Suppressor macrophage treated with lipopolysaccharide for 1 hour (primary cell): ENCODE measurements around the gene TRIM7.
"Not testable (repeated sequence)": the region's sequence is repeated elsewhere in the genome, so short reads cannot be mapped to it uniquely, and the experiment has no call there.

Source experiments
- DNase-seq, 3 donors: peaks; one replicate each; pipeline ENCODE4 v3.0.0-alpha.2; 2020 to 2022

Gene TRIM7

DNA sequence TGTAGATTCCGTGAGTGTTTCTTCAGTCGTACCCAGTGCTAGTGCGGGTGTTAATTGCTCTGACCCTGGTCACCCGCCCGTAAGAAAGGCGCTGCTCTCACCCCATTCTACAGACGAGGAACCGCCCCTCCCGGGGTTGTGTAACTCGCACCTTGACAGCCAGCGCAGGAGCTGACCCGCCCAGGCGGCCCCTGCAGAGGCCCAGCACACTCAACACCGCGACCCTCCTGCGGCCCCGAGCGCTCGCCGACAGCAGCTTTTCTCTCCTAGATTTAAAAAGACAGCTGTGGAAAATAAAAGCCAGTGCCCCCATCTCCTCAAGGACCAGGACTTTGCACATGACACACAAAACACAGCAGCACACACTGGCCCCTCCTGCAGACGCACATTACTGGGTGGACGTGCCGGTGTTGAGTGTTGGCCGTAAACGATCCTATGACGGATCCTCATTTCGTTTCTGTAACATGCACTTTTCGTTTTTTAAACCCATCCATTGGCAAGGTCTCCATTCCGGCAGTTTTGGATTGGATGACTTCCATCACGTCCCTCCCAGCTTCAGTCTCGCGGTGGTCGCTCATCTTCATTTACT, 34.7 kb downstream of the TRIM7 start:
- DNase-seq, result no peak

DNA sequence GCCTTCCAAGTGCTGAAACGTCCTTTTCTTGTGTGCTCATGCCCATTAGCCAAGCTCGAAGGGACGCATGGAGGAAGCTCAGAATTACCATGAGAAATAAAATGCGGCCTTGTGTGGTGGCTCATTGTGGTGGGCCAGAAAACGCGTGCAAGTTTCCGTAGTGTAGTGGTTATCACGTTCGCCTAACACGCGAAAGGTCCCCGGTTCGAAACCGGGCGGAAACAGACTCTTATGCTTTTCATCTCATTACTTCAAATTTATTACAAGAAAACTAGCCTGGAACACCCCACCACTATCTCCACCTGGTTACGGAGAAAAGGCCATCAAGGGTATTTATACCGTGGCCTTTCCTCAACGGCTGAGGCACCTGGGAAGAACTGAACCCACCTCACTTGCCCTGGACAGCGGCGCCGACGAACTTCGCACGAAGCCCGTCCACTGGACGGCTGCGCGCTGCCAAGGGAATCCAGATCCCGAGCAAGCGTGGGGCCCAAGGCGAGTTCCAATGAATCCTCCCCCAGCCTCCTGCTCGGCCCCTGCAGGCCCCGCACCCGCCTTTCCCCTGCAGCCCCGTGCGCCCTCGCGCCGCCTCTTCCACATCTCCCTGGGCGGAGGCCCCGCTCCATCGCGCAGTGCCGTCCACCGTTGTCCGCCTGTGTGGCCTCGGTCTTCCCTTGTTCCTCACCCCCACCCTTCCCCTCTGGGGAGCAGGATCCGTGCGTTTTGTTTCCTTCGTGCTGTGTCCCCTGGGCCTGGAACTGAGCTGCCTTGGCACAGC, 35.3 kb downstream of the TRIM7 start:
- peak in 2 of 3 donors; percentile 28 to 31 for DNase-seq

DNA sequence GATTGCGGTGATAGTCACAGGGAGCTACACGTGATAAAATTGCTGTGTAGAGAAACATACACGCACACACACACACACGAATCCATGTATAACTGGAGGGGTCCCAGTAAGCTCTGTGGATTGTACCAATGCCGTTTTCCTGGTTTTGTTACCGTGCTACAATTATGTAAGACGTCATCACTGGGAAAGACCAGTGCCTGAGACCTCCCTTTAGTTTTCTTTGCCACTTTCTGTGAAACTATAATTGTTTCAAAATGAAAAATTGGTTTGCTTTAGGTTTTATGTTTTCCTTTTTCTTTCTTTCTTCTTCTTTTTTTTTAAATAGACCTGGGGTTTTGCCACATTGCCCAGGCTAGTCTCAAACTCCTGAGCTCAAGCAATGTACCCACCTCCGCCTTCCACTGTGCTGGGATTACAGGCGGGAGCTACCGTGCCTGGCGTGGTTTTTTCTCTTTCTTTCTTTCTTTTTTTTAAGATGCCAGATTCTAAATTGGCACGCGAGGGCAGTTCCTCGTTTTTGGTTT, 36.3 kb downstream of the TRIM7 start:
- no peak for DNase-seq

DNA sequence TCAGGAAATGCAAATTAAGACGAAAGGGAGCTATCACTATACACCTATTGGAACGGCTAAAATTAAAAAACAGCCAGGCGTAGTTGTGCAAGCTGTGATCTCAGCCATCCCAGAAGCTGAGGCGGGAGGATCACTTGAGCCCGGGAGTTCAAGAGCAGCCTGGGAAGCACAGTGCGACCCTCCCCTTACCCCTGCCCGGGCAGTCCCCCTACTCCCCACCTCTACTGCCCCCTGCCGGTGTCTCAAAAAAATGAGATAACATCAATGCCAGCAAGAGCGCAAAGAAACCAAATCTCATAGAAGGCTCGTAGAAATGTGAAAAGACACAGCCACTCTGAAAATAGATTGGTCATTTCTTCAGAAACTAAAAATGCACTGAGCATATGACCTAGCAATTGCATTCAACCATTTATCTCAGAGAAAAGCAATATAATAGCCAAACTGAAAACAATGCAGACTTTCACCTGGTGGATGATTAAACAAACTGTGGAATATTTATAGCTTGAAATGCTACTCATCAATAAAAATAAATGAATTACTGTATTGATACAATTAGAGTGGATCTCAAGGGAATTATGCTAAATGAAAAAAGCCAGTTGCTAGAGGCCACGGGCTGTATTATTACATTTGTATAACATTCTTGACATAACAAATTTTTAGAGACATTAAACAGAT, 37.0 kb downstream of the TRIM7 start:
- DNase-seq, result peak in 1 of 3 donors; percentile 42

DNA sequence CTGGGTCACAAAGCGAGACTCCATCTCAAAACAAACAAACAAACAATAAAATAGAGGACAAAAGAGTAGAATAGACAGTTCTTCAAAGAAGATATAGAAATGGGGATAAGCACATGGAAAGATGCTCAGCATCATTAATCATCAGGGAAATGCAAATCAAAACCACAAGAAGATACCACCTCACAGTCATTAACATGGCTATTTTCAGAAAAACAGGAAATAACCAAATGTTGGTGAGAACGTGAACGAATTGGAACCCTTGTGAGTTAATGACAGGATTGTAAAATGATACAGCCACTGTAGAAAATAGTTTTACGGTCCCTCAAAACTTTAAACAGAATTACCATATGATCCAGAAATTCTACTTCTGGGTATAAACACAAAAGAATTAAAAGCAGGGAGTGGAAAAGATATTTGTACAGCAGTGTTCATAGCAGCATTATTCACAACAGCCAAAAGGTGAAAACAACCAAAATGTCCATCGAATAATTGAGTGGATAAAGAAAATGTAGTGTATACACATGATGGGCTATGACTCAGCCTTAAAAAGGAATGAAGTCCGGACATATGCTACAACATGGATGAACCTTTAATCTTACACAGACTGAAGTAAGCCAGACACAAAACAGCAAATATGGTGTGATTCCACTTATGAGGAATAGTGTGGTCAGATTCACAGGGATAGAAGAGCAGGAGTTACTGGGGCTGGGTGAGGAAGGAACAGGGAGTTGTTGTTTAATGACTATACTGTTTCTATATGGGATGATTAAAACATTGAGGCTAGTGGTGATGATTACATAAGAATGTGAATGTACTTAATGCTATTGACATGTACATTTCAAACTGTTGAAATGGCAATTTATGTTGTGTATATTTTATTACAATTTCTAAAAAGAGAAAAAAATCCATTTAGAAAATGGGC, 37.9 kb downstream of the TRIM7 start:
- peak in 1 of 3 donors; percentile 41 for DNase-seq

DNA sequence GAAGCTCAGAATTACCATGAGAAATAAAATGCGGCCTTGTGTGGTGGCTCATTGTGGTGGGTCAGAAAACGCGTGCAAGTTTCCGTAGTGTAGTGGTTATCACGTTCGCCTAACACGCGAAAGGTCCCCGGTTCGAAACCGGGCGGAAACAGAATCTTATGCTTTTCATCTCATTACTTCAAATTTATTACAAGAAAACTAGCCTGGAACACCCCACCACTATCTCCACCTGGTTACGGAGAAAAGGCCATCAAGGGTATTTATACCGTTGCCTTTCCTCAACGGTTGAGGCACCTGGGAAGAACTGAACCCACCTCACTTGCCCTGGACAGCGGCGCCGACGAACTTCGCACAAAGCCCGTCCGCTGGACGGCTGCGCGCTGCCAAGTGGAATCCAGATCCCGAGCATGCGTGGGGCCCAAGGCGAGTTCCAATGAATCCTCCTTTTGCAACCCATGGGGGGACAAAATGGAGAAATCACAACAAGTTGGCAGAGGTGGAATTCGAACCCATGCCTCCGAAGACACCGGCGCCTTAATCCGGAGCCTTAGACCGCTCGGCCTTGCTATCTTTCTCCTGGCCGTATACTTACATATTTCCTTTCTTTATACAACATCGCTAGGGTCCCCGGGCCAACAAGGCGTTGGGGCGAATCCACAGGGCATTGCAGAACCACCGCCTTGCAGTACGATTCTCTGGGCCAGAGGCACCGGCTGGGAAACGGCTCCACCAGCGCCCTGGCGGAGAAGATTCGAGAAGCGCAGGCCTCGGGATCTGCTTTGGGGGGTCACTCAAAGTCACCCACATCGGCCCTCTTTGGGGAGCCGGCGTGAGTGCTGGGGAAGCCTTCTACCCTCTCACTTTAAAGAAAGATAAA, 40.7 kb downstream of the TRIM7 start:
- DNase-seq, result no peak

DNA sequence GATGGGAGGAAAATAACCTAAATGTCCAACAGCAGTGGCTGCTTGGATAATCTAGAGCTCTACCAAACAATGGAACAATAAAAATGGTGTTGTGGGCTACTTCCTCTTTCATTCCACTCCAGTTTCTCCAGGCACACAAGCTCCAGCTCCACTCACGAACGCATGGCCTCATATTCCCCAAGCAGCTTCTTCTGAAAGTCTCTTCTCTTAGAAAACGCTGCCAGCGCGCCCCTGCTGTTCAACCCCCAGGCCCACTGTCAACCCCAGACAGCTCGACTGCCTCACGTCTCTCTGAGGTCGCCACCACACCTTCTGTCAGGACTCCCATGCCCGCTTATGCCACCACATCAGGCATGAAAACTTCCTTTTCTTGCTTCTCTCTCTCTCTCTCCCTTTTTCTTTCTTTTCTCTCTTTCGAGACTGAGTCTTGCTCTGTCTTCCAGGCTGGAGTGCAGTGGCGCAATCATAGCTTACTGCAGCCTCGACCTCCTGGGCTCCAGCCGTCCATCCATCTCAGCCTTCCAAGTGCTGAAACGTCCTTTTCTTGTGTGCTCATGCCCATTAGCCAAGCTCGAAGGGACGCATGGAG, 41.4 kb downstream of the TRIM7 start:
- DNase-seq, result no peak

DNA sequence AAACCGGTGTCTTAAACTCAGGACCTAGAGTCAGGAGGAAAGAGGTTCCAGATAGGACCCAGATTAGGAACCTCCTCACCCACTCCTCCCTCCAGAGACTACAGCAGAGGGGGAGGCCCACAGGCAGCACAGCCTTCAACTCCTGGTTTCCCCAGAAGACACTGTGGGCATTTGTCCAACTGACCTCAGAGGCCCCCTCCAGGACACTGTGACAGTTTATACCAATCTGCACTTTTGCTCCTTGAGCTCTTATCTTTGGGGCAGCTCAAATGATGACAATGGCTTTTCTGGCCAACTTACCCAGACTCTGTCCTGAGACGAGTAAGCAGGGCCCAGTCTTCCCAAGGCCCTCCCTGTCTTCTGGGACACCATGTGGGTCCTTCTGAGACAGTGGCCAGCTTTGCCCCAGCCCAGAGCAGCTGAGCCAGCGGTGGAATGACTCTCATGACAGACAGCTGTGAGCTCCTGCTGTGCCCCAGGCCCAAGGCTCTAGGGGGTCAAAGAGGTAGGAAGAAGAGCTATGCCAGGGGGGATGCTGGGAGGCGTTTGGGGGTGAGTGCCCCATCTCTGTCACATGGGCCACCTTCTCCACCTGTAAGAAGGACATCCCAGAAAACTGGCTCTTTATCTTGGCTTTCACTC, 43.3 kb downstream of the TRIM7 start:
- DNase-seq, result no peak

DNA sequence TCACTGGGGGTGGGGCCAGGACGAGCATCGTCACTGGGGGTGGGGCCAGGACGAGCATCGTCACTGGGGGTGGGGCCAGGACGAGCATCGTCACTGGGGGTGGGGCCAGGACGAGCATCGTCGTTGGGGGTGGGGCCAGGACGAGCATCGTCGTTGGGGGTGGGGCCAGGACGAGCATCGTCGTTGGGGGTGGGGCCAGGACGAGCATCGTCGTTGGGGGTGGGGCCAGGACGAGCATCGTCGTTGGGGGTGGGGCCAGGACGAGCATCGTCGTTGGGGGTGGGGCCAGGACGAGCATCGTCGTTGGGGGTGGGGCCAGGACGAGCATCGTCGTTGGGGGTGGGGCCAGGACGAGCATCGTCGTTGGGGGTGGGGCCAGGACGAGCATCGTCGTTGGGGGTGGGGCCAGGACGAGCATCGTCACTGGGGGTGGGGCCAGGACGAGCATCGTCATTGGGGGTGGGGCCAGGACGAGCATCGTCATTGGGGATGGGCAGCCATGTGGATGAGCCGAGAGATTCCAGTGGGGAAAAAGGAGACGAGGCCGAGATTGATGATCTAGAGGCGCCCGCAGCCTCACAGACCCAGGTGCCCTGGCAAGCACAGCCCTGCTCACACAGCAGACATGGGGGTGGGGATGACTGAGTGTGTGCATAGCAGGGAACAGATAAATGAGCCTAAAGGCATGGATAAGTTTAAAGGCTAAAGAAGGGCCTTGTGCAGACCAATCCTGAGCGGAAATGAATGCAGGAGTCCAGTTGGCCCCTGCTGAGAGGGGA, 44.1 kb downstream of the TRIM7 start:
- DNase-seq, result not testable (repeated sequence)

DNA sequence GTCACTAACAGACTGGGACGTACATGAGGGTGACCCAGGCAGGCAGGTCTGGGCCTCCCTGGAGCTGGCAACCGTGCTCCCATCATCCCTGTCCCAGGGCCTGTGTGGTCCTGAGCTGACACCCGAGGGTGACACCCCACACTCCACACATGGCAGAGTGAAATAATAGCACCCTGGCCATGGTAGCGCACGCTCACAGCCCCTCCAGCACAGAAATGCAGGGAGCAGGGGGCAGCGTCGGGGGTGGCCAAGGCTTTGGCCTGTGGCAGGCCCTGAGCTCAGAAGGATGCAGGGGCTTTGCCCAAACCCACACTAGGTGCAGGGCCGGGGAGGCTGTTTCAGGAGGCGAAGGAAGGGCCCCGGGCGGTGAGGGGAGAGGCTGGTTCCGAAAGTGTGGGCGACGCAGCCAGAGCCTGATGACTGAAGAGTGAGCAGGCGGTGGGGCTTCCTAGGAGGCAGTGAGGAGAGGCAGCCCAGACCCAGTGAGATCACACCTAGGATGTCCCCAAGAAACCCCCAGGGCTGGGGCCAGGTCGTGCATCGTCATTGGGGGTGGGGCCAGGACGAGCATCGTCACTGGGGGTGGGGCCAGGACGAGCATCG, 44.7 kb downstream of the TRIM7 start:
- DNase-seq, result peak; percentile 68 to 85 (median 81)

DNA sequence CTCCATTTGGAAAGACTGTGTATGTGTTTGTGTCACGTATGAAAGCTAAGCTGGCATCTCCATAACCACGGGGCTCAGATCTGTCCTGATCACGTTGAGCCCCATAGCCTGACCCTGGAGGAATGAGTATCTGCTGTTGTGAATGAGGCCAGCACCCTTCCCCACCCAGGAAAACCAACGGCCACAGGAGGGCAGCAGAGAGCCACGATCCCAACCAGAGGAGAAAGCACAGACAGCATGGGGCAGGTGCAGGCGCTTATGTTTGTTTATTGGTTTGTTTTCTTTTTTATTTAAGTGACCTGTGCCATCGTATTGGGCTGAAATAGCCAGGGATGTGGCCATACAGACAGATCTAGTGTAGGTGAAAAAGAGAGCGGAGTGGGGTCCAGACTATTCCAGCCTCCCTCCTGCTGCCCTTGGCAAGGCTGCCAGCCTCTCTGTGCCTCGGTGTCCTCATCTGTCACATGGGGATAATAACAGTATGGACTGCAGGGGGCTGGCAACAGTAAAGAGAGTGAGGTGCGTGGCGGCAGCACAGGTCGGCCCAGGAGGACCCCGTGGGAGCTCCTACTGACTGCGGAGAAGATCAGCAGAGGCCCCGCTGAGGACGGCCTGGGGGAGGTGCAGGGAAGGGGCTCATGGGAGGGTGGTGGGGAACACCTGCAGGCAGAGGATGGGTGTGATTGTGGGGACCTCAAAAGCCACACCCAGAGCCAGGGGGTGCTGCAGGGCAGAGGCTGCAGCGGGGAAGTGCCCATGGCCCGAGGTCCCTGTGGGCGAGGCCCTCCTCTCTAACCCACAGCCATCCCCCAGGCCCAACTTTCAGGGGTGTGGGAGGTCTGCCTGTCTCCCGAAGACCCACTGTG, 45.5 kb downstream of the TRIM7 start:
- peak; percentile 81 to 92 (median 90) for DNase-seq

DNA sequence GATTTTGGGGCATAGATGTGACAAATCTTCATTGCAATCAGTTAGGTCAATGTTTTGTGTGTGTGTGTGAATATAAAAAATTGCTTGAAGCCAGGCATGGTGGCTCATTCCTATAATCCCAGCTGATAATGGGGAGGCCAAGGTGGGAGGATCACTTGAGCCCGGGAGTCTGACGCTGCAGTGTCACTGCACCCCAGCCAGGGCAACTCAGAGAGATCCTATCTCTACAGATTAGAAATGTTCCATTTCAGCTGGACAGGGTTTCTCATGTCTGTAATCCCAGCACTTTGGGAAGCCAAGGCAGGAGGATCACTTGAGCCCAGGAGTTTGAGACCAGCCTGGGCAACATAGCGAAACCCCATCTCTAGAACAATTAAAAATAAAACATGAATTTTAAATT, 46.1 kb downstream of the TRIM7 start:
- DNase-seq, result no peak

DNA sequence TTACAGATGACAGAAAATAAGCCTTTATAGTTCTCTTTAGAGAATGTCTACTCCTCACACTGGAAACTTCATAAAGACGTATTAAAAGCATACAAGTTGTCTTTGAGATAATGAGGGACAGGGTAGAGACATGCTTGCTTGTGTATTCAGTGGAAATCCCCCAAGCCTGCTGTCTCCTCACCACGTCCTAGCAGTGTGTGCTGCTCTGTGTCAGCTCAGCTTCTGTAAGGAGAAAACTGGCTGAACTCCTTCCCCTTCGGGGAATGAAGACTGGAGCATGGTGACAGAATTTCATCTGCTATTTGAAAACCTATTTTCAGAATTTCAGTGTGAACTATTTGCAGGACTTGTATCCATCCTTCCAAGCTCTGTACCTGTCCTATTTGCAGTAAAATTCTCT, 48.2 kb downstream of the TRIM7 start:
- no peak for DNase-seq

DNA sequence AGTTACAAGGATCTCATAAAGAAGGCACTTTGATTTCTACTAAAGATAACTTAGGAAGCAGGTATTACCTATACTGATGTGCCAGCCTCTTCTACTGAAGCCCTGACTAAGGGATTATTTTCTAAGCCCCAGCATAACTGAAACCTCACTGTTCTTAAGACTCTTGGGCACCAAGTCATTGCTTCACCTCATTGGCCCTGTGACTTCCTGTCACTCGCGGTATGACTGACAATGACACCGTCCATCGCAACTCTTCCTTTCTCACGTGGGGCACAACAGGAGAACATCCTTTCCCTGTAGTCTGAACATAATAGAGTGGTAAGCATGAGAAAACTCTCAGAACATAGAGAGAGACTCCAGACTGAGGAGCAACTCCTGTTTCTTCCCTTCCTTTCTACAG, 51.2 kb downstream of the TRIM7 start:
- DNase-seq, result no peak

DNA sequence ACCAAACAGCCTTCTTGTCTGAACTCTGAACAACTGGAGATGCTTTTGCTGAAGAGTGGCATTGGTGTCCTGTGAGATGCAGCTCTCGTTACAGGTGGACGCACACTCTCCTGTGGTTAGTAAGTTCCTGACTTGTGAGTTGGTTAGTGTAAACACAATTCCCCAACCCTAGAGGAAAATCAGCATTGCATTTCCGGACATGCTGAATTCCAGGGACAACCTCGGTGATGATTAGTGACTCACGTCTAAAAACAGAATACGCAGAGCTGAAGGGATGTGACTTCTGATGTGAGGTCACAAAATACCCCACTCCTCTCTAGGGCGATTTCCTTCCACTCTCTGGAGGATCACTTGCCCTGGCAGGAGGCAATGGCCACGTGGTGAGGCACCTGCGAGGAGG, 52.6 kb downstream of the TRIM7 start:
- no peak for DNase-seq

DNA sequence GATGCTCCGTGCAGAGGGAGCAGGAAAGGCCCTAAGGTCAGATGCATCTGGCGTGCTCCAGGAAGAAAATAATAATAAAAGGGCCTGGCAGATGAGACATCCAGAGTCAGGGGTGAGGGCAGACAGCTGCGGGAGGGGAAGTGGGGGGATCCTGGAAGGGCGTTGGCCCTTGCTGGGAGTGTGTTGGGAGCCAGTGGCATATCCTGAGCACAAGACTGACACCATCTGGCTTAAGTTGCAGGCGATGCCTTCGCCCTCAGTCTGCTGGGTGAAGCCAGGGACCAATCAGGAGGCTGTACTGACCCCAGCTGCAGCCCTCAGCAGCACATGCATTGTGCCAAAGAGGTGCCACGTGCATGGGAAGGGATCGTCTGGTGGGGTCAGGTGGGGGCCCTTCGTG, 53.9 kb downstream of the TRIM7 start:
- DNase-seq, result no peak

DNA sequence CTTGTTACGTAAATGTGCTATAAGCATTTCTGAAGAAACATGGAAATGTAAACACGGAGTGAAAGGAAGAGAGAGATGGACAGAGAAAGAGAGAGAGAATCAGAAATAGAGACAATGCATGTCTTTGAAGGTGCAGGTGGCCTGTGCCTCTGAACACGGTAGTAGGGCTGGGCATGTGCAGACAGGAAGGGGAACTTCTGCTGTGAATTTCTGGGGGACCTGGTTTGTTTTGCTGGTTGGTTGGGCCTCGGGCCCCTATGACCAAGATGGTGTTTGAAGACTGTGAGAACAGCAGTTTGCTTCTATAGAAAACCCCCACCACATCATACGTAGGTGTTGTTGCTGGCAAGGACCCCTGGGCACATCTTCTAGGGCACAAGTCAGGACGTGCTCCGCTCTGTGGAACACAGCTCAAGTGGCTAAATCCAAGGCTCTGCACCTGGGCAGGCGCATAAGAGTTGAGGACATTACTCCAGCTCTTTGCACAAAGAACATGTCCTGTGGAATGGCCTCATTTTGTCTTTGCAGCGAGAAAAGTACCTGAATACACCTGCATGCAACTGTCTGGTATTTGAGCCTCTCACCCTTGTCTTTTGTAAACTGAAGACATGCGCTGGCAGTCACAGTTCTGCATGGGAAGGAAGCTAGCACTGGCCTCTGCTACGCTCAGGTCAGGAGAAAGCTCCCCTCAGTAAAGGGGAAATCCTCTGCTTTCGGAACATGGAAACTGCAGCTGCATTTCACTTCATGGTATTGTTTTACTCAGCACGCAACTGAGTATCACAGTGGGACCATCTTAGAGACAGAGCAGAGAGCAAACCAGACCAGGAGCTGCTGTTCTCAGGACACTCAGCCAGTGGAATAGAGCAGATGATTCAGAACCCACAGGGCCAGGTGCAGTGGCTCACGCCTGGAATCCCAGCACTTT, 54.9 kb downstream of the TRIM7 start:
- DNase-seq, result no peak
